Neuronal stem cell (in vitro differentiated cells): Measurements from ENCODE around the gene IPCEF1.

Source experiments
- DNase-seq: peaks from one replicate; pipeline ENCODE4 v3.0.0-alpha.2; 2013; ENCODE audit warnings: low spot score
- H2AFZ ChIP-seq: one replicate; pipeline ENCODE4 v1.6.1; 2013; ENCODE audit warnings: mild to moderate bottlenecking, low read length, inconsistent platforms
- H2AK5ac ChIP-seq: 2 replicates; pipeline ENCODE4 v1.6.1; 2013; ENCODE audit warnings: low read depth, mild to moderate bottlenecking, inconsistent platforms, low read length, moderate library complexity, mixed read lengths
- H2BK120ac ChIP-seq: 2 replicates; pipeline ENCODE4 v1.6.1; 2013; ENCODE audit warnings: low read depth, mild to moderate bottlenecking, inconsistent platforms, low read length, moderate library complexity, mixed read lengths
- H2BK12ac ChIP-seq: one replicate; pipeline ENCODE4 v1.6.1; 2013; ENCODE audit warnings: low read length, inconsistent platforms
- H2BK15ac ChIP-seq: 2 replicates; pipeline ENCODE4 v1.6.1; 2013; ENCODE audit warnings: mild to moderate bottlenecking, low read length, inconsistent platforms, mixed read lengths
- H2BK5ac ChIP-seq: one replicate; pipeline ENCODE4 v1.6.1; 2013; ENCODE audit warnings: inconsistent platforms, mild to moderate bottlenecking, low read length, moderate library complexity
- H3K14ac ChIP-seq: one replicate; pipeline ENCODE4 v1.6.1; 2013; ENCODE audit warnings: low read length, inconsistent platforms
- H3K18ac ChIP-seq: 2 replicates; pipeline ENCODE4 v1.6.1; 2013; ENCODE audit warnings: low read length, inconsistent platforms
- H3K23ac ChIP-seq: 2 replicates; pipeline ENCODE4 v1.6.1; 2013; ENCODE audit warnings: low read depth, mild to moderate bottlenecking, mixed read lengths, low read length, inconsistent platforms; ENCODE audit not compliant: poor library complexity
- H3K27ac ChIP-seq: replicated peaks from 3 replicates; pipeline ENCODE4 v1.5.1; 2013; ENCODE audit warnings: low read length, inconsistent platforms
- H3K27me3 ChIP-seq, 3 experiments: 2 replicates each; pipeline ENCODE4 v1.6.1; 2013; ENCODE audit warnings: low read length in 3 of 3, mild to moderate bottlenecking in 2 of 3, inconsistent platforms in 1 of 3, low read depth in 1 of 3, mixed read lengths in 1 of 3, moderate library complexity in 1 of 3; ENCODE audit not compliant: control insufficient read depth in 3 of 3, insufficient read depth in 3 of 3
- H3K36me3 ChIP-seq, 2 donors: replicated peaks in 1 of 2; 2 replicates each; pipeline ENCODE4 v1.6.1; 2013; ENCODE audit warnings: low read length in 2 of 2; ENCODE audit not compliant: control insufficient read depth in 2 of 2, insufficient read depth in 2 of 2
- H3K4ac ChIP-seq: 2 replicates; pipeline ENCODE4 v1.6.1; 2013; ENCODE audit warnings: inconsistent platforms, mild to moderate bottlenecking, low read length, moderate library complexity
- H3K4me1 ChIP-seq, 2 donors: 1 replicate in 1 of 2; 2 replicates in 1 of 2; pipeline ENCODE4 v1.6.1; 2013; ENCODE audit warnings: low read length in 2 of 2, low read depth in 1 of 2; ENCODE audit not compliant: control insufficient read depth in 2 of 2, insufficient read depth in 1 of 2
- H3K4me2 ChIP-seq: one replicate; pipeline ENCODE4 v1.6.1; 2013; ENCODE audit warnings: mild to moderate bottlenecking, low read length, inconsistent platforms; ENCODE audit not compliant: insufficient read depth, poor library complexity, severe bottlenecking
- H3K4me3 ChIP-seq, 2 donors: 2 replicates each; pipeline ENCODE4 v1.5.1; 2013; ENCODE audit warnings: low read length in 2 of 2, mild to moderate bottlenecking in 2 of 2, inconsistent platforms in 1 of 2, moderate library complexity in 1 of 2
- H3K79me1 ChIP-seq: one replicate; pipeline ENCODE4 v1.6.1; 2013; ENCODE audit warnings: low read depth, mild to moderate bottlenecking, inconsistent platforms, low read length, moderate library complexity
- H3K9ac ChIP-seq: one replicate; pipeline ENCODE4 v1.6.1; 2013; ENCODE audit warnings: mild to moderate bottlenecking, low read depth, low read length, inconsistent platforms; ENCODE audit not compliant: poor library complexity
- H3K9me3 ChIP-seq, 2 donors: replicated peaks in 1 of 2; 2 replicates each; pipeline versions ENCODE3 to v1.6.1; 2013; ENCODE audit warnings: low read length in 2 of 2, mild to moderate bottlenecking in 2 of 2, inconsistent platforms in 1 of 2, low read depth in 1 of 2, mixed read lengths in 1 of 2, moderate library complexity in 1 of 2; ENCODE audit not compliant: control insufficient read depth in 2 of 2, insufficient read depth in 1 of 2
- H4K8ac ChIP-seq: one replicate; pipeline ENCODE4 v1.6.1; 2013; ENCODE audit warnings: low read depth, mild to moderate bottlenecking, inconsistent platforms, low read length, moderate library complexity
- H4K91ac ChIP-seq: one replicate; pipeline ENCODE4 v1.6.1; 2013; ENCODE audit warnings: low read length, low read depth, mild to moderate bottlenecking, inconsistent platforms; ENCODE audit not compliant: poor library complexity
- WGBS, 2 donors: extraction: QIAGEN DNeasy Blood & Tissue Kit; methylation state at CpG; one replicate each; pipeline ENCODE4 v1.1.7; 2013; ENCODE audit warnings: missing lambda C conversion rate in 2 of 2, mixed read lengths in 1 of 2; ENCODE audit not compliant: insufficient read length in 2 of 2, insufficient replicate concordance in 1 of 2; ENCODE audit errors: extremely low coverage in 2 of 2; 5-methylcytosine and 5-hydroxymethylcytosine counted together

Gene IPCEF1

DNA sequence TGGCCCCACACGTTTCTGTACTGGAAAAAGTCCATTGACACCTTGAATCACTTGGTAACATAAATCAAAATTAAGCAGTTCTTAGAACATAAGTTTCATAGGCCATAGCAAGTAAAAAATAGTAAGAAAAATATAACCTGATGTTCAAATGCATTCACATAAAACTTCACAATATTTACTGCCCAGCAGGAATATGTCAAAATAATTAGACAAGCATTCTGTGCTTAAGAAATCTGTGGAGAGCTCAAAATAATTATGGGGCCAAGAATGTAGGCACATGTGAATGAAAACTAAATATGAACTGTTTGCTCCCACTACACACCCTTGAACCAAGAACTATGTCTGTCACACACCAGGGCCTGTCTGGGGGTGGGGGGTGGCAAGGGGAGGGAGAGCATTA is 70.8 kb downstream of the IPCEF1 start:
- no peaks in the 10 kb centered on the region for H3K36me3 ChIP-seq
- no peak overlapping the region for H2BK5ac ChIP-seq
- H2BK12ac ChIP-seq = no peak overlapping the region
- no peak for DNase-seq
- no peak overlapping the region for H2AFZ ChIP-seq
- WGBS, 2 donors = no CpG with 5 or more reads among the region's 1 CpG
- no peak overlapping the region for H3K4me3 ChIP-seq
- no peak overlapping the region for H3K27ac ChIP-seq
- H3K79me1 ChIP-seq = no peaks in the 10 kb centered on the region
- no peaks in the 10 kb centered on the region for H3K27me3 ChIP-seq
- no peak overlapping the region for H3K18ac ChIP-seq
- H3K4me2 ChIP-seq = no peak overlapping the region
- H3K14ac ChIP-seq = no peak overlapping the region
- H3K9me3 ChIP-seq = peaks cover 0 to 5% of the 10 kb centered on the region in 2 donors
- H3K4ac ChIP-seq = no peak overlapping the region
- no peak overlapping the region for H2BK15ac ChIP-seq
- H4K8ac ChIP-seq = no peak overlapping the region
- H2BK120ac ChIP-seq = no peak overlapping the region
- H3K4me1 ChIP-seq = no peaks in the 10 kb centered on the region
- no peak overlapping the region for H4K91ac ChIP-seq
- no peak overlapping the region for H3K23ac ChIP-seq
- no peak overlapping the region for H3K9ac ChIP-seq
- H2AK5ac ChIP-seq = no peak overlapping the region

DNA sequence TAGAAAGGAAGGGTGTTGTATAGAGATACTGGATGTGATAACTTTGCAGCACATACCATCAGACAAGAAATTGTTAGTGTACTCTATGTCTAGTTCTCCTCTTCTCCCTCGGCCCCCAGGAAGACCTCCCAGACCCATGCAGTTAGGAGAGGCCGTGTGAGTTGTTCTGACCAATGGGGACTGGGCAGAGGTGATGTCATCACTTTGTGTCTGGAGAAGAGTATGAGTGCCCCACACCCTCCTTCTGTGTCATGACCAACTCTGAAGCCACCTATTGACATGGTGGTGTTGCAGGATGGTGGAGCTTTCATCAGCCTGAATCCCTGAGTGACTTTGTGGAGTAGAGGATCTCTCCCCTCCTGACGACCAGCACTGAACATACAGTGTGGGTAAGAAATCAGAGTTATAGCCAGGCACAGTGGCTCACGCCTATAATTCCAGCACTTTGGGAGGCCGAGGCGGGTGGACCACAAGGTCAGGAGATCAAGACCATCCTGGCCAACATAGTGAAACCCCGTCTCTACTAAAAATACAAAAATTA is 72.2 kb downstream of the IPCEF1 start:
- H4K8ac ChIP-seq = no peak overlapping the region
- H3K18ac ChIP-seq = no peak overlapping the region
- H3K23ac ChIP-seq = no peak overlapping the region
- no peak overlapping the region for H3K4me2 ChIP-seq
- H2AK5ac ChIP-seq = no peak overlapping the region
- H3K14ac ChIP-seq = no peak overlapping the region
- H3K27me3 ChIP-seq = no peaks in the 10 kb centered on the region
- no peak overlapping the region for H2BK120ac ChIP-seq
- H3K4ac ChIP-seq = no peak overlapping the region
- H4K91ac ChIP-seq = no peak overlapping the region
- no peak overlapping the region for H3K9ac ChIP-seq
- no peak for DNase-seq
- WGBS, 2 donors = no CpG with 5 or more reads among the region's 7 CpGs
- no peaks in the 10 kb centered on the region for H3K4me1 ChIP-seq
- H2BK12ac ChIP-seq = no peak overlapping the region
- H3K9me3 ChIP-seq = peaks cover 0 to 3% of the 10 kb centered on the region in 2 donors
- no peaks in the 10 kb centered on the region for H3K36me3 ChIP-seq
- H3K79me1 ChIP-seq = no peaks in the 10 kb centered on the region
- H3K27ac ChIP-seq = no peak overlapping the region
- H2AFZ ChIP-seq = no peak overlapping the region
- H2BK5ac ChIP-seq = no peak overlapping the region
- H2BK15ac ChIP-seq = no peak overlapping the region
- no peak overlapping the region for H3K4me3 ChIP-seq

DNA sequence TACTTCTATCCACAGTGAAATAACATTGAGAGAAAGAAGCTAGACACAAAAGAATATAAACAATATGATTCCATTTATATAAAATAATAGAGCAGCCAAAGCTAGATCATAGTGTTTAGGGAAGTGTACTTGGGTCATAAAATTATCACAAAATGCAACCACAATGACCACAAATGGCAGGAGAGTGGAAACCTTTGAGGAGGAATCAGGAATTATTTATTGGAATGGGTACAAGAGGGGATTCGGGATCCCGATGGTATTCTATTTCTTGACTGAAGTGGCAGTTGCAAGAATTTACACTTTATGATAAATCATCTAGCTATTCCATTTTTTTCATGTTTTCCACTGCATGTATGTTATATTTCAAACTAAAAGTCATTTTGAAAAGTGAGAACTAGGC is 76.1 kb downstream of the IPCEF1 start:
- peaks cover 0 to 3% of the 10 kb centered on the region in 2 donors for H3K9me3 ChIP-seq
- H3K36me3 ChIP-seq = no peaks in the 10 kb centered on the region
- WGBS, 2 donors = no CpG with 5 or more reads among the region's 2 CpGs
- H3K4ac ChIP-seq = no peak overlapping the region
- no peak overlapping the region for H3K23ac ChIP-seq
- DNase-seq = no peak
- no peaks in the 10 kb centered on the region for H3K27me3 ChIP-seq
- no peak overlapping the region for H4K91ac ChIP-seq
- no peak overlapping the region for H3K27ac ChIP-seq
- no peak overlapping the region for H3K14ac ChIP-seq
- H2BK5ac ChIP-seq = no peak overlapping the region
- H2BK120ac ChIP-seq = no peak overlapping the region
- no peak overlapping the region for H2BK12ac ChIP-seq
- no peak overlapping the region for H2BK15ac ChIP-seq
- H3K79me1 ChIP-seq = no peaks in the 10 kb centered on the region
- no peak overlapping the region for H4K8ac ChIP-seq
- H3K4me3 ChIP-seq = no peak overlapping the region
- no peak overlapping the region for H2AFZ ChIP-seq
- H2AK5ac ChIP-seq = no peak overlapping the region
- no peak overlapping the region for H3K4me2 ChIP-seq
- H3K4me1 ChIP-seq = no peaks in the 10 kb centered on the region
- no peak overlapping the region for H3K18ac ChIP-seq
- H3K9ac ChIP-seq = no peak overlapping the region

DNA sequence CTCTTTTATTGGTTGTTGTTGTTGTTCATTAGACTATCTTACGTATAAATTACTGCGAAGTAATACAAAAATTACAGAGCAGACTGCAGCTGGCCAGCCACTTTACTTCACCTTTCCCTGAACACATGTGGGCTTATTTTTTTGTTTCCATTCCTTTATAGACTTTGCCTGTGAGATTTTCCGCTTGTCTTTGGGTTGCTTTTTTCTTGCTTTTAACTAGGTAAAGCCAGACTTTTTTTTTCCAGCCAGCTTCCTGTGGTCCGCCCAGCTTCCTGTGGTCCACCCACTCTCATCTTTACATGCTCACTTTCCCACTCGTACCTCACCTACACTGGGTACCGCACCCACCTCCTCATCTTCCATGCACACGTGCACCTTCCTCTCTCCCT is 79.0 kb downstream of the IPCEF1 start:
- no peak overlapping the region for H3K27ac ChIP-seq
- H3K23ac ChIP-seq = no peak overlapping the region
- no peak overlapping the region for H2BK12ac ChIP-seq

More for the DNA sequence above, 79.0 kb downstream of the IPCEF1 start:
- no peaks in the 10 kb centered on the region for H3K27me3 ChIP-seq
- H3K4me2 ChIP-seq = no peak overlapping the region
- H2BK15ac ChIP-seq = no peak overlapping the region
- no peak overlapping the region for H2AFZ ChIP-seq
- no peak overlapping the region for H3K9ac ChIP-seq
- H2BK120ac ChIP-seq = no peak overlapping the region
- H3K4ac ChIP-seq = no peak overlapping the region
- no peak overlapping the region for H4K91ac ChIP-seq
- peaks cover 0 to 1% of the 10 kb centered on the region in 2 donors for H3K4me1 ChIP-seq
- H3K79me1 ChIP-seq = no peaks in the 10 kb centered on the region
- no peak overlapping the region for H2AK5ac ChIP-seq
- no peaks in the 10 kb centered on the region for H3K9me3 ChIP-seq
- no peak overlapping the region for H2BK5ac ChIP-seq
- H3K4me3 ChIP-seq = no peak overlapping the region
- H3K14ac ChIP-seq = no peak overlapping the region
- no peak for DNase-seq
- H3K18ac ChIP-seq = no peak overlapping the region
- WGBS, 2 donors = no CpG with 5 or more reads among the region's 7 CpGs
- H4K8ac ChIP-seq = no peak overlapping the region
- H3K36me3 ChIP-seq = no peaks in the 10 kb centered on the region
